ENCODE data around the gene EXOC7. TPM values are rescaled to one million over a fixed set of nuclear protein-coding genes. Genes with fewer than 3 reads are reported as not detected.

Gene EXOC7
- total RNA-seq, 4 donors from 2014 or later = 34.7 to 118 (median 109) TPM

GRCh38 chr17:76131051-76131691, 27.6 kb upstream of the EXOC7 start:
- H3K27me3 ChIP-seq = peaks cover 0 to 5% of the 10 kb centered on the region in 2 donors

DNA sequence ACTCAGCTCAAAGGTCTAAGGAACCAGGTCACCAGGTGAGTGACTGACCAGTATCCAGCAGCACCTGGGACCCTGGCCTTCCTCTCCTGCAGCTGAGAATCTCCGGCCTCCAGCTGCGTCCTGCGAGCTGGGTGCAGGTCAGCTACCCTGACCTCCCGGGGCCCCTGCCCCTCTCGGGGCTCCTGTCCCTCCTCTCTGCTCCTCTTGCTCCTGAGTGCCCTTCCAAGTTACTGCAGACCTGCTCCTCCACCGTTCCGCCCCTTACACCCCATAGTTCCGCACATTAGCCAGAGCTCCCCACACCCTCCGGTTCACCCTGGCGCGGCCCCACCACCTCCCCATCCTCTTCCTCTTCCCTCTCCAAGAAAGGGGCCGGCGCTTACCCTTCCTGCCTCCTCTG, 26.9 kb upstream of the EXOC7 start:
- intact Hi-C loops (cut with DNase I; ENCODE audit: low total_unique reads) = no loop called here
- Histone ChIP-seq H3K36me3 (no peaks in the 10 kb centered on the region), H3K4me3 (no peak overlapping the region), H3K4me1 (no peaks in the 10 kb centered on the region), H3K27ac (no peak overlapping the region), H3K27me3 (peaks cover 0 to 5% of the 10 kb centered on the region in 2 donors), H3K9me3 (no peaks in the 10 kb centered on the region)
- no peak for DNase-seq
- no peak for TF ChIP-seq POLR2A (IDR thresholded peaks at IDR 0.05)
- TF ChIP-seq, protein P1, sequence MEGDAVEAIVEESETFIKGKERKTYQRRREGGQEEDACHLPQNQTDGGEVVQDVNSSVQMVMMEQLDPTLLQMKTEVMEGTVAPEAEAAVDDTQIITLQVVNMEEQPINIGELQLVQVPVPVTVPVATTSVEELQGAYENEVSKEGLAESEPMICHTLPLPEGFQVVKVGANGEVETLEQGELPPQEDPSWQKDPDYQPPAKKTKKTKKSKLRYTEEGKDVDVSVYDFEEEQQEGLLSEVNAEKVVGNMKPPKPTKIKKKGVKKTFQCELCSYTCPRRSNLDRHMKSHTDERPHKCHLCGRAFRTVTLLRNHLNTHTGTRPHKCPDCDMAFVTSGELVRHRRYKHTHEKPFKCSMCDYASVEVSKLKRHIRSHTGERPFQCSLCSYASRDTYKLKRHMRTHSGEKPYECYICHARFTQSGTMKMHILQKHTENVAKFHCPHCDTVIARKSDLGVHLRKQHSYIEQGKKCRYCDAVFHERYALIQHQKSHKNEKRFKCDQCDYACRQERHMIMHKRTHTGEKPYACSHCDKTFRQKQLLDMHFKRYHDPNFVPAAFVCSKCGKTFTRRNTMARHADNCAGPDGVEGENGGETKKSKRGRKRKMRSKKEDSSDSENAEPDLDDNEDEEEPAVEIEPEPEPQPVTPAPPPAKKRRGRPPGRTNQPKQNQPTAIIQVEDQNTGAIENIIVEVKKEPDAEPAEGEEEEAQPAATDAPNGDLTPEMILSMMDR (IDR thresholded peaks at IDR 0.05) = no peak

More at GRCh38 chr17:76131051-76131691, 27.6 kb upstream of the EXOC7 start:
- H3K27ac ChIP-seq = no peak overlapping the region
- no peak overlapping the region for H3K4me3 ChIP-seq
- intact Hi-C loops (cut with DNase I; ENCODE audit: low total_unique reads) = no loop called here
- no peaks in the 10 kb centered on the region for H3K36me3 ChIP-seq
- no peak for TF ChIP-seq POLR2A (IDR thresholded peaks at IDR 0.05)
- TF ChIP-seq, protein P1 (IDR thresholded peaks at IDR 0.05) = no peak
- no peaks in the 10 kb centered on the region for H3K4me1 ChIP-seq
- no peaks in the 10 kb centered on the region for H3K9me3 ChIP-seq
- no peak for DNase-seq

GRCh38 chr17:76125922-76126321, 22.3 kb upstream of the EXOC7 start:
- Histone ChIP-seq H3K27me3 (no peaks in the 10 kb centered on the region), H3K4me1 (no peaks in the 10 kb centered on the region), H3K36me3 (no peaks in the 10 kb centered on the region), H3K4me3 (no peak overlapping the region), H3K27ac (no peak overlapping the region), H3K9me3 (no peaks in the 10 kb centered on the region)
- intact Hi-C loops (cut with DNase I; ENCODE audit: low total_unique reads) = no loop called here
- TF ChIP-seq, protein P1 (IDR thresholded peaks at IDR 0.05) = no peak
- DNase-seq = no peak

DNA sequence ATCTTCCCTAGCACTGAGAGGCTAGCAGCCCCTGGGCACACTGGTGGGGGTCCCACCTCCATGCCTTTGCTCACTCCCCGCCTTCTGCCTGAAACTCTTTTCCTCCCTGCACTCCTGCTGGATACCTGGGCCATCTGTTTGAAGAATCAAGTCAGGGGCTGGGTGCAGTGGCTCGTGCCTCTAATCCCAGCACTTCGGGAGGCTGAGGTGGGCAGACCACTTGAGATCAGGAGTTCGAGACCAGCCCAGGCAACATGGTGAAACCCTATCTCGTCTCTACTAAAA, 21.7 kb upstream of the EXOC7 start:
- no peaks in the 10 kb centered on the region for H3K27me3 ChIP-seq
- H3K36me3 ChIP-seq = no peaks in the 10 kb centered on the region
- no peaks in the 10 kb centered on the region for H3K4me1 ChIP-seq
- H3K27ac ChIP-seq = no peak overlapping the region
- intact Hi-C loops (cut with DNase I; ENCODE audit: low total_unique reads) = no loop called here
- H3K9me3 ChIP-seq = no peaks in the 10 kb centered on the region
- no peak overlapping the region for H3K4me3 ChIP-seq
- no peak for DNase-seq
- TF ChIP-seq, protein P1 (IDR thresholded peaks at IDR 0.05) = no peak

- Histone ChIP-seq H3K36me3 (no peaks in the 10 kb centered on the region), H3K27me3 (no peaks in the 10 kb centered on the region), H3K27ac (no peak overlapping the region), H3K4me1 (no peaks in the 10 kb centered on the region), H3K9me3 (no peaks in the 10 kb centered on the region), H3K4me3 (no peak overlapping the region)
- no peak for DNase-seq
- TF ChIP-seq, protein P1 (IDR thresholded peaks at IDR 0.05) = no peak
- TF ChIP-seq POLR2A (IDR thresholded peaks at IDR 0.05) = no peak
- intact Hi-C loops (cut with DNase I; ENCODE audit: low total_unique reads) = loop anchor here (5.0 kb wide), 1 partner anchor 153 kb away; no protein-coding TSS in a partner anchor
Measured at GRCh38 chr17:76124582-76125390, 21.2 kb upstream of the EXOC7 start.
